Activated CD4-positive, CD25-positive, alpha-beta regulatory T cell treated with anti-CD3 and anti-CD28 coated beads, Interleukin-2, amount 50 U/mL, for 72 hours (primary cell): Measurements from ENCODE around the gene CDC42EP2.

Experiments used
- DNase-seq: peaks from one replicate; pipeline ENCODE4 v3.0.0; 2021

CDC42EP2 gene

DNA sequence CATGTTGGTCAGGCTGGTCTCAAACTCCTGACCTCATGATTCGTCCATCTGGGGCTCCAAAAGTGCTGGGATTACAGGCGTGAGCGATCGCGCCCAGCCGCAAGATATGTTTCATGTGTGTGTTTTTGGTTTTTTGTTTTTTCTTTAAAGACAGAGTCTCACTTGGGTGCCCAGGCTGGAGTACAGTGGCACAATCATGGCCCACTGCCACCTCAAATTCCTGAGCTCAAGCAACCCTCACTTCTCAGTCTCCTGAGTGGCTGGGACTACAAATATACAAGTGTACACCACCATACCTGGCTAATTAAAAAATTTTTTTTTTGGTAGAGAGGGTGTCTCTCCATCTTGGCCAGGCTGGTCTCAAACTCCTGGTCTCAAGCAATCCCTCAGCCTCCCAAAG lies 48.3 kb downstream of the CDC42EP2 start:
- no peak for DNase-seq

DNA sequence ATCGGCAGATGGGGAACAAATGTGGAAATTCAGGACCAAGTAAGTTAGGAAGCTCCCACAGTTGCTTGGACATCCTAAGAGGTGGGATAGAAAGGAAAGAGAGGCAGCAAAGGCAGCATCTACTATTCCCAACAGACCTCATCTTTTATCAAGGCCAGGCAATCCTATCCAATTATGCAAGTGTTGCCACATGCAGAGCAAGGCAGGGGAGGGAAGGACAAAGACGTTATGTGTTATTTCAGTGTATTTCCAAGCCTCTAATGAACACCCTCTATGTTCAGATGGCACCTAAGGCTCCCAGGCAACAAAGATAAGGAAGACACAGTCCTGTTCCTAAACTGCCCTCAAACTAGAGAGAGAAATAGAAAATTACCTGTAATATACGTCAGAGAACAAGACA lies 49.1 kb downstream of the CDC42EP2 start:
- DNase-seq = no peak

DNA sequence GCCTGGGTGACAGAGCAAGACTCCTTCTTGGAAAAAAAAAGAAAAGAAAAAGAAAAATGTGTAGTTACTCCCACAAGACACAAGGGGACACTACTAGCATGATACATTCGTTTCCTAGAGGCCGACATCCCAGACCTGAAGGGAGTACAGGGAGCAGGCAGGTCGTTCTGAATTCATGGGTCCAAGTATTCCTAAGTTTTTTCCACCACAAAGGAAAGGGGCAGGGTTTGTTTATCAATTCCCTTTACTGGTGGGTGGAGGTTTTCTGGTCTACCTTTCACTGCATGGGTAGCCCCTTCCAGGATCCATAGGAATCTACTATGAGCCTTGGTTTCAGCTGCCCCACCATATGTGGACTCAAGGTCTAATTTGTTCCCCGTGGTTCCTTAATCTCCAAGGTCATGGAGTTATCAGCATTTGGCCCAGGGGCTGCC lies 51.7 kb downstream of the CDC42EP2 start:
- no peak for DNase-seq

DNA sequence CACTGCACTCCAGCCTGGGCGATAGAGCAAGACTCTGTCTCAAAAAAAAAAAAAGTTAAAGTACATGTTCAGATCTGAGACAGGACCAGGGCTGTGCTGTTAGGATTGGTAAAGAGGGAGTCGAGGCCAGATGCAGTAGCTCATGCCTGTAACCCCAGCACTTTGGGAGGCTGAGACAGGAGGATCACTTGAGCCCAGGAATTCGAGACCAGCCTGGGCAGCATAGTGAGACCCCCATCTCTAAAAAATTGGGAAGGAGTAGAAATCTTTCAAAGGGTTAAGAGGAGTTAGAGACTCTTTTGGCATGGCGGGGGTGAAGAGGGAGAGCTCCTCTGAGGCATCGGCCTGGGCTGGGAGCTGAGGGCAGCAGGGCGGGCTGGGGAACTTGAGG lies 56.0 kb downstream of the CDC42EP2 start:
- DNase-seq = no peak
